Astrocyte (in vitro differentiated cells and primary cell): ENCODE data around the gene GRK5. TPM values are rescaled to one million over a fixed set of nuclear protein-coding genes. Genes with fewer than 3 reads are reported as not detected.

Source experiments
- DNase-seq: peaks from one replicate; pipeline ENCODE4 v3.0.0-alpha.2; 2010; ENCODE audit warnings: low read depth
- FAIRE-seq: peaks from 2 replicates; lab custom pipeline; 2011; peaks lifted over from hg19 to GRCh38; lab: Jason Lieb, UNC
- H2AFZ ChIP-seq: 2 replicates; pipeline ENCODE4 v1.6.0; 2012; ENCODE audit warnings: low read depth, low read length, inconsistent platforms
- H3K27ac ChIP-seq: 2 replicates; pipeline ENCODE4 v1.5.1; 2011; ENCODE audit warnings: low read depth, low read length, inconsistent platforms
- H3K27me3 ChIP-seq: 2 replicates; pipeline ENCODE4 v1.6.0; 2011; ENCODE audit warnings: low read length, inconsistent platforms; ENCODE audit not compliant: insufficient read depth
- H3K36me3 ChIP-seq: 2 replicates; pipeline ENCODE4 v1.5.1; 2011; ENCODE audit warnings: low read length, inconsistent platforms; ENCODE audit not compliant: insufficient read depth
- H3K4me1 ChIP-seq: 2 replicates; pipeline ENCODE4 v1.5.1; 2011; ENCODE audit warnings: low read length, inconsistent platforms; ENCODE audit not compliant: insufficient read depth
- H3K4me2 ChIP-seq: 2 replicates; pipeline ENCODE4 v1.6.0; 2012; ENCODE audit warnings: low read length, inconsistent platforms
- H3K4me3 ChIP-seq: 2 replicates; pipeline ENCODE4 v1.5.1; 2011; ENCODE audit warnings: low read depth, mild to moderate bottlenecking, low read length, inconsistent platforms; ENCODE audit not compliant: insufficient read depth
- H3K79me2 ChIP-seq: 2 replicates; pipeline ENCODE4 v1.6.0; 2012; ENCODE audit warnings: mild to moderate bottlenecking, low read length, inconsistent platforms; ENCODE audit not compliant: insufficient read depth
- H3K9ac ChIP-seq: 2 replicates; pipeline ENCODE4 v1.6.0; 2012; ENCODE audit warnings: mild to moderate bottlenecking, low read length, inconsistent platforms
- H3K9me3 ChIP-seq: 2 replicates; pipeline ENCODE4 v1.5.1; 2012; ENCODE audit warnings: low read depth, mild to moderate bottlenecking, low read length, inconsistent platforms; ENCODE audit not compliant: insufficient read depth
- H4K20me1 ChIP-seq: 2 replicates; pipeline ENCODE4 v1.6.0; 2012; ENCODE audit warnings: low read length, inconsistent platforms; ENCODE audit not compliant: insufficient read depth
- H3K27ac Mint-ChIP-seq: one replicate; pipeline ENCODE4 v1.8.0; 2021; ENCODE audit warnings: mild to moderate bottlenecking, mixed read lengths; ENCODE audit not compliant: unreplicated experiment
- H3K27me3 Mint-ChIP-seq: one replicate; pipeline ENCODE4 v1.8.0; 2021; ENCODE audit warnings: low read depth, mixed read lengths; ENCODE audit not compliant: unreplicated experiment
- H3K36me3 Mint-ChIP-seq: one replicate; pipeline ENCODE4 v1.8.0; 2021; ENCODE audit warnings: low read depth, mixed read lengths; ENCODE audit not compliant: unreplicated experiment
- H3K4me1 Mint-ChIP-seq: one replicate; pipeline ENCODE4 v1.8.0; 2021; ENCODE audit warnings: low read depth, mixed read lengths; ENCODE audit not compliant: unreplicated experiment
- H3K4me3 Mint-ChIP-seq: one replicate; pipeline ENCODE4 v1.8.0; 2021; ENCODE audit warnings: mild to moderate bottlenecking, moderate library complexity, mixed read lengths; ENCODE audit not compliant: unreplicated experiment
- H3K9me3 Mint-ChIP-seq: one replicate; pipeline ENCODE4 v1.8.0; 2021; ENCODE audit warnings: mild to moderate bottlenecking, mixed read lengths; ENCODE audit not compliant: unreplicated experiment
- CTCF ChIP-seq: IDR thresholded peaks from 2 replicates; pipeline ENCODE4 v1.5.1; 2011; ENCODE audit warnings: low read depth, mild to moderate bottlenecking, inconsistent platforms, low read length, moderate library complexity; ENCODE audit not compliant: insufficient read depth
- EZH2 ChIP-seq: IDR thresholded peaks from 2 replicates; pipeline ENCODE4 v1.6.1; 2012; ENCODE audit warnings: mild to moderate bottlenecking, low read length, inconsistent platforms; ENCODE audit not compliant: insufficient read depth
- total RNA-seq: library from RNA; stranded (reverse); gene quantifications from 2 replicates; pipeline ENCODE4 v1.2.1, GENCODE V29; 2021

GRK5 gene
- total RNA-seq, 1 donor from 2014 or later, result 8.5 TPM

GRCh38 chr10:119336599-119336998, 129.2 kb downstream of the GRK5 start:
- Histone ChIP-seq H3K36me3 (no peaks in the 10 kb centered on the region), H3K9me3 (no peaks in the 10 kb centered on the region), H3K27ac (no peak overlapping the region), H4K20me1 (peaks cover 3% of the 10 kb centered on the region), H2AFZ (no peak overlapping the region), H3K4me2 (no peak overlapping the region), H3K79me2 (no peaks in the 10 kb centered on the region), H3K4me3 (no peak overlapping the region), H3K9ac (no peak overlapping the region), H3K27me3 (no peaks in the 10 kb centered on the region), H3K4me1 (peaks cover 30% of the 10 kb centered on the region)
- peaks cover 5% of the 10 kb centered on the region for H3K36me3 Mint-ChIP-seq
- H3K27ac Mint-ChIP-seq, result no peak overlapping the region
- no peaks in the 10 kb centered on the region for H3K9me3 Mint-ChIP-seq
- H3K4me1 Mint-ChIP-seq, result peaks cover 41% of the 10 kb centered on the region
- no peak for DNase-seq
- no peak overlapping the region for H3K4me3 Mint-ChIP-seq
- no peak for FAIRE-seq
- no peak for TF ChIP-seq EZH2
- no peak for TF ChIP-seq CTCF
- no peaks in the 10 kb centered on the region for H3K27me3 Mint-ChIP-seq

- no peak for DNase-seq
- Histone ChIP-seq H3K79me2 (no peaks in the 10 kb centered on the region), H3K27ac (no peak overlapping the region), H3K4me3 (no peak overlapping the region), H3K27me3 (no peaks in the 10 kb centered on the region), H3K9me3 (no peaks in the 10 kb centered on the region), H2AFZ (no peak overlapping the region), H3K9ac (no peak overlapping the region), H4K20me1 (peaks cover 8% of the 10 kb centered on the region), H3K4me1 (peaks cover 36% of the 10 kb centered on the region), H3K36me3 (no peaks in the 10 kb centered on the region), H3K4me2 (no peak overlapping the region)
- no peak overlapping the region for H3K27ac Mint-ChIP-seq
- no peak for FAIRE-seq
- H3K4me3 Mint-ChIP-seq, result no peak overlapping the region
- peaks cover 45% of the 10 kb centered on the region for H3K4me1 Mint-ChIP-seq
- no peak for TF ChIP-seq EZH2
- no peak for TF ChIP-seq CTCF
- H3K27me3 Mint-ChIP-seq, result no peaks in the 10 kb centered on the region
- H3K36me3 Mint-ChIP-seq, result peaks cover 5% of the 10 kb centered on the region
- no peaks in the 10 kb centered on the region for H3K9me3 Mint-ChIP-seq
Measured at GRCh38 chr10:119337223-119337622, 129.9 kb downstream of the GRK5 start.

- no peak for TF ChIP-seq EZH2
- TF ChIP-seq CTCF, result no peak
- peak; percentile 71 for DNase-seq
- peak; percentile 82 for FAIRE-seq
- peaks cover 45% of the 10 kb centered on the region for H3K4me1 Mint-ChIP-seq
- no peak overlapping the region for H3K4me3 ChIP-seq
- peak overlapping the region; percentile 28 for H3K9ac ChIP-seq
- peak overlapping the region; percentile 71 for H3K4me2 ChIP-seq
- no peaks in the 10 kb centered on the region for H3K36me3 ChIP-seq
- H3K27me3 ChIP-seq, result no peaks in the 10 kb centered on the region
- peak overlapping the region; percentile 8 for H3K4me3 Mint-ChIP-seq
- H3K4me1 ChIP-seq, result peaks cover 34% of the 10 kb centered on the region
- H3K36me3 Mint-ChIP-seq, result peaks cover 9% of the 10 kb centered on the region
- H4K20me1 ChIP-seq, result peaks cover 15% of the 10 kb centered on the region
- H2AFZ ChIP-seq, result peak overlapping the region; percentile 55
- H3K27ac ChIP-seq, result peak overlapping the region; percentile 40
- no peaks in the 10 kb centered on the region for H3K9me3 Mint-ChIP-seq
- no peaks in the 10 kb centered on the region for H3K27me3 Mint-ChIP-seq
- H3K9me3 ChIP-seq, result no peaks in the 10 kb centered on the region
- peaks cover 2% of the 10 kb centered on the region for H3K79me2 ChIP-seq
- peak overlapping the region; percentile 97 for H3K27ac Mint-ChIP-seq
Measured at GRCh38 chr10:119337796-119338432, 130.5 kb downstream of the GRK5 start.
